Measurements from ENCODE around the gene TRIM46.
"Not testable (repeated sequence)": the region's sequence is repeated elsewhere in the genome, so short reads cannot be mapped to it uniquely, and the experiment has no call there.

DNA sequence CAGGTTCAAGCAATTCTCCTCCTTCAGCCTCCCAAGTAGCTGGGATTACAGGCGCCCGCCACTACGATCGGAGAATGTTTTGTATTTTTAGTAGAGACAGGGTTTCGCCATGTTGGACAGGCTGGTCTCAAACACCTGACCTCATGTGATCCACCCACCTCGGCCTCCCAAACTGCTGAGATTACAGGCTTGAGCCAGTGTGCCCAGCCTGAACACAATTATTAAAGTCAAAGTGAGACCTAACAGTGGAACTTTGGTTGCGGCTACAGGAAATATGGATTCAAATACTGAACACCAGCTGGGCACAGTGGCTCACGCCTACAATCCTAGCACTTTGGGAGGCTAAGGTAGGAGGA lies 51.7 kb downstream of the TRIM46 start:
- not testable (repeated sequence) for TF ChIP-seq POLR2A (IDR thresholded peaks at IDR 0.05; ENCODE audit: low read depth, low read length); TAF1 (IDR thresholded peaks at IDR 0.05; ENCODE audit: borderline replicate concordance, low read depth, low read length); POLR2AphosphoS5 (IDR thresholded peaks at IDR 0.05; ENCODE audit: low read depth, low read length)

Data from GM12892 (cell line).